ENCODE data around the gene LEPR.

LEPR gene

DNA sequence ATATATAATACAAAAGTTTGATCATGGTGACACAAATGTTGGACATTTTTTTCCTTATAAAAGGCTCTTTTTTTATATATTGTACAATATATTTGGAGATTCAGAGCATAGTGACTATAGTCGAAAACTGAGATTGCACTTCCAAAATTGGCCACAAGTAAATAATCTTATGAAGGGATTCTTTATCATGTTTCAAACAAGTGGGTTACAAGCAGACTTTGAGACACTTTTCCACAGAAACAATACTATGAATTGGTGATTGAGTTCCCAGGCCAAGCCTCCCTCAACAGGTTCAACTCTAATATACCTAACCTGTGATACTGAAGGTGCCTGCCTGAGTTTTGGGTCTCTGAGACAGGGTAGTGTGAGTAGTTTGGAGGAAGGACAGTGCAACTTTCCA is 13.8 kb downstream of the LEPR start:
- TF ChIP-seq CTCF (IDR thresholded peaks at IDR 0.05; ENCODE audit: low read length) (no peak), EZH2 (IDR thresholded peaks at IDR 0.05; ENCODE audit: borderline replicate concordance, low read length) (no peak)
- no peaks in the 10 kb centered on the region for H3K9me3 ChIP-seq (ENCODE audit: low read length)
- H3K27me3 ChIP-seq (ENCODE audit: insufficient read depth, low read length) = no peaks in the 10 kb centered on the region
- no peaks in the 10 kb centered on the region for H3K9me2 ChIP-seq (ENCODE audit: low read depth, low read length)
- H3K4me3 ChIP-seq (ENCODE audit: low read depth, low read length, poor library complexity, severe bottlenecking) = no peak overlapping the region
- no peak overlapping the region for H3K4me2 ChIP-seq (ENCODE audit: low read length)
- H3F3A ChIP-seq (ENCODE audit: insufficient read depth, low read length) = no peaks in the 10 kb centered on the region
- peaks cover 10% of the 10 kb centered on the region; the same call in 1 of the 2 replicates for H3K36me3 ChIP-seq (ENCODE audit: insufficient read depth, low read length)
- H3K9ac ChIP-seq (ENCODE audit: low read length) = no peak overlapping the region
- H2AFZ ChIP-seq (ENCODE audit: low read length) = no peak overlapping the region
- H3K4me1 ChIP-seq (ENCODE audit: insufficient read depth, low read length, severe bottlenecking) = no peaks in the 10 kb centered on the region
- no peaks in the 10 kb centered on the region for H4K20me1 ChIP-seq (ENCODE audit: insufficient read depth, low read length)
- no peaks in the 10 kb centered on the region for H3K79me2 ChIP-seq (ENCODE audit: insufficient read depth, low read length)
- H3K27ac ChIP-seq (ENCODE audit: low read depth, low read length, poor library complexity, severe bottlenecking) = no peak overlapping the region

DNA sequence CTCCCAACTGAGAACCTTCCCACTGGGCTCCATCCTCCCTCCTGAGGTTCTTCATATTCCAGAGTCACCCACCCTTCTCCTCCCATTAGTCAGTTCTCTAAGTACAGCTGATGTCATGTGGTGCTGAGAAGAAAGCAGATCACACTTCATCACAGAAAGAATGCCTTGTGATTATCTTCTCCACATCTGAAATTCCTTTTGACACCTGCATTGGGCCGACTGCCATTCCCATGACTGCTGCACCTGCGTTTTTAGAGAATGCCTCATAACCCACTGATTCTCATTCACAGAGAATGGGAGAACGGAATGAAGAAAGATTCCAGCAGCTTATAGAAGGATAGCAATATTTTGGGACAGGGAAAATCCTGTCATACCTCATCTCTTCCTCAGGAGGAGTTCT is 14.3 kb downstream of the LEPR start:
- Histone ChIP-seq H3K4me2 (ENCODE audit: low read length) (no peak overlapping the region), H3K9ac (ENCODE audit: low read length) (no peak overlapping the region), H3K9me2 (ENCODE audit: low read depth, low read length) (no peaks in the 10 kb centered on the region), H3K4me1 (ENCODE audit: insufficient read depth, low read length, severe bottlenecking) (no peaks in the 10 kb centered on the region), H3F3A (ENCODE audit: insufficient read depth, low read length) (no peaks in the 10 kb centered on the region), H3K79me2 (ENCODE audit: insufficient read depth, low read length) (no peaks in the 10 kb centered on the region), H4K20me1 (ENCODE audit: insufficient read depth, low read length) (no peaks in the 10 kb centered on the region), H2AFZ (ENCODE audit: low read length) (no peak overlapping the region), H3K27me3 (ENCODE audit: insufficient read depth, low read length) (no peaks in the 10 kb centered on the region), H3K4me3 (ENCODE audit: low read depth, low read length, poor library complexity, severe bottlenecking) (no peak overlapping the region), H3K36me3 (ENCODE audit: insufficient read depth, low read length) (peaks cover 6% of the 10 kb centered on the region; the same call in 1 of the 2 replicates), H3K9me3 (ENCODE audit: low read length) (no peaks in the 10 kb centered on the region), H3K27ac (ENCODE audit: low read depth, low read length, poor library complexity, severe bottlenecking) (no peak overlapping the region)
- TF ChIP-seq CTCF (IDR thresholded peaks at IDR 0.05; ENCODE audit: low read length) = no peak
- no peak for TF ChIP-seq EZH2 (IDR thresholded peaks at IDR 0.05; ENCODE audit: borderline replicate concordance, low read length)

- Histone ChIP-seq H3K79me2 (ENCODE audit: insufficient read depth, low read length) (no peaks in the 10 kb centered on the region), H3K4me2 (ENCODE audit: low read length) (no peak overlapping the region), H4K20me1 (ENCODE audit: insufficient read depth, low read length) (no peaks in the 10 kb centered on the region), H3K36me3 (ENCODE audit: insufficient read depth, low read length) (peaks cover 5% of the 10 kb centered on the region; the same call in 1 of the 2 replicates), H3K4me3 (ENCODE audit: low read depth, low read length, poor library complexity, severe bottlenecking) (no peak overlapping the region), H3K27ac (ENCODE audit: low read depth, low read length, poor library complexity, severe bottlenecking) (no peak overlapping the region), H3K4me1 (ENCODE audit: insufficient read depth, low read length, severe bottlenecking) (no peaks in the 10 kb centered on the region), H3K27me3 (ENCODE audit: insufficient read depth, low read length) (no peaks in the 10 kb centered on the region), H2AFZ (ENCODE audit: low read length) (no peak overlapping the region), H3K9me3 (ENCODE audit: low read length) (no peaks in the 10 kb centered on the region), H3F3A (ENCODE audit: insufficient read depth, low read length) (no peaks in the 10 kb centered on the region), H3K9ac (ENCODE audit: low read length) (no peak overlapping the region), H3K9me2 (ENCODE audit: low read depth, low read length) (no peaks in the 10 kb centered on the region)
- TF ChIP-seq EZH2 (IDR thresholded peaks at IDR 0.05; ENCODE audit: borderline replicate concordance, low read length) = no peak
- no peak for TF ChIP-seq CTCF (IDR thresholded peaks at IDR 0.05; ENCODE audit: low read length)
Observed at GRCh38 chr1:65435987-65436386, 15.5 kb downstream of the LEPR start.
